ENCODE data around the gene KRTAP10-6. TPM values are rescaled to one million over a fixed set of nuclear protein-coding genes. Genes with fewer than 3 reads are reported as not detected.
A peak's percentile ranks its signal among the peaks of the same experiment; 100 is the strongest.
"Not testable (repeated sequence)": the region's sequence is repeated elsewhere in the genome, so short reads cannot be mapped to it uniquely, and the experiment has no call there.

The KRTAP10-6 gene
- total RNA-seq, 1 donor from 2014 or later = not detected

DNA sequence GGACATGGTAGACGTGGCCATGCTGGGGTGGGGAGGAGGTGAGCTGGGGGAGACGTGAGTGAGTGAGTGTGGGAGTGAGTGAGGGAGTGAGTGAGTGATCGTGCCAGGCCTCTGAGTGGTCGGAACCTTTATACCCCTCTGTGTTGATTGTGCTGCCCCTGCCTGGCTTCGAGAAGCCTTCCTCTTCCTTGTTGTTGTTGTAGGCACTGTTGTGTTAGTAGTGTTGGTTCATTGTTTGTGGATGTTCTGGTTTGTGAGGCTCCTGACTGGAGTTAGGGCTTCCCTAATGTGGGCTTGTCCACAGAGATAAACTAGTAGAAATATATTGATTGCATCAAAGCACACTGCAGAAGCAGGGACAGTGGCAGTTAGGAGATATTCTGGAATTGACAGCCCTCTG is 33.6 kb downstream of the KRTAP10-6 start, which contains the start of gene KRTAP10-3:
KRTAP10-3 (minus strand) TSS at position 101 of the 400 bp plus-strand sequence; CDS start at position 21, 80 bp downstream.
- peak; percentile 26 for DNase-seq
- ATAC-seq = no peak
- Histone ChIP-seq H3K27ac (no peak within 1 kb of the TSS), H3K4me3 (no peak within 1 kb of the TSS), H3K9me3 (no peaks in the 10 kb centered on the region), H3K36me3 (no peaks in the 10 kb centered on the region), H3K4me1 (no peaks in the 10 kb centered on the region), H3K27me3 (peaks cover 9% of the 10 kb centered on the region)
- intact Hi-C loops (cut with DNase I) = no loop called here
- TF ChIP-seq, protein P1, sequence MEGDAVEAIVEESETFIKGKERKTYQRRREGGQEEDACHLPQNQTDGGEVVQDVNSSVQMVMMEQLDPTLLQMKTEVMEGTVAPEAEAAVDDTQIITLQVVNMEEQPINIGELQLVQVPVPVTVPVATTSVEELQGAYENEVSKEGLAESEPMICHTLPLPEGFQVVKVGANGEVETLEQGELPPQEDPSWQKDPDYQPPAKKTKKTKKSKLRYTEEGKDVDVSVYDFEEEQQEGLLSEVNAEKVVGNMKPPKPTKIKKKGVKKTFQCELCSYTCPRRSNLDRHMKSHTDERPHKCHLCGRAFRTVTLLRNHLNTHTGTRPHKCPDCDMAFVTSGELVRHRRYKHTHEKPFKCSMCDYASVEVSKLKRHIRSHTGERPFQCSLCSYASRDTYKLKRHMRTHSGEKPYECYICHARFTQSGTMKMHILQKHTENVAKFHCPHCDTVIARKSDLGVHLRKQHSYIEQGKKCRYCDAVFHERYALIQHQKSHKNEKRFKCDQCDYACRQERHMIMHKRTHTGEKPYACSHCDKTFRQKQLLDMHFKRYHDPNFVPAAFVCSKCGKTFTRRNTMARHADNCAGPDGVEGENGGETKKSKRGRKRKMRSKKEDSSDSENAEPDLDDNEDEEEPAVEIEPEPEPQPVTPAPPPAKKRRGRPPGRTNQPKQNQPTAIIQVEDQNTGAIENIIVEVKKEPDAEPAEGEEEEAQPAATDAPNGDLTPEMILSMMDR (IDR thresholded peaks at IDR 0.05) = no peak

- H3K4me3 ChIP-seq; intact Hi-C loops (cut with DNase I); H3K27me3 ChIP-seq; DNase-seq; H3K27ac ChIP-seq; H3K9me3 ChIP-seq; H3K4me1 ChIP-seq; ATAC-seq; H3K36me3 ChIP-seq: not testable (repeated sequence)
These were observed 34.0 kb downstream of the KRTAP10-6 start for GRCh38 chr21:44558329-44558675.

- intact Hi-C loops (cut with DNase I) = no loop called here
- H3K9me3 ChIP-seq = no peaks in the 10 kb centered on the region
- DNase-seq = peak; percentile 52
- no peak overlapping the region for H3K4me3 ChIP-seq
- H3K4me1 ChIP-seq = no peaks in the 10 kb centered on the region
- ATAC-seq = no peak
- H3K27me3 ChIP-seq = peaks cover 9% of the 10 kb centered on the region
- TF ChIP-seq, protein P1 (IDR thresholded peaks at IDR 0.05) = no peak
- no peak overlapping the region for H3K27ac ChIP-seq
- H3K36me3 ChIP-seq = no peaks in the 10 kb centered on the region
These were observed 34.6 kb downstream of the KRTAP10-6 start for GRCh38 chr21:44557491-44558328.

GRCh38 chr21:44556879-44557278 is 35.4 kb downstream of the KRTAP10-6 start:
- Histone ChIP-seq H3K4me3 (no peak overlapping the region), H3K27me3 (peaks cover 9% of the 10 kb centered on the region), H3K4me1 (no peaks in the 10 kb centered on the region), H3K27ac (no peak overlapping the region), H3K9me3 (no peaks in the 10 kb centered on the region), H3K36me3 (no peaks in the 10 kb centered on the region)
- intact Hi-C loops (cut with DNase I) = no loop called here
- DNase-seq (no peak), ATAC-seq (no peak)
- TF ChIP-seq, protein P1 (IDR thresholded peaks at IDR 0.05) = no peak

DNA sequence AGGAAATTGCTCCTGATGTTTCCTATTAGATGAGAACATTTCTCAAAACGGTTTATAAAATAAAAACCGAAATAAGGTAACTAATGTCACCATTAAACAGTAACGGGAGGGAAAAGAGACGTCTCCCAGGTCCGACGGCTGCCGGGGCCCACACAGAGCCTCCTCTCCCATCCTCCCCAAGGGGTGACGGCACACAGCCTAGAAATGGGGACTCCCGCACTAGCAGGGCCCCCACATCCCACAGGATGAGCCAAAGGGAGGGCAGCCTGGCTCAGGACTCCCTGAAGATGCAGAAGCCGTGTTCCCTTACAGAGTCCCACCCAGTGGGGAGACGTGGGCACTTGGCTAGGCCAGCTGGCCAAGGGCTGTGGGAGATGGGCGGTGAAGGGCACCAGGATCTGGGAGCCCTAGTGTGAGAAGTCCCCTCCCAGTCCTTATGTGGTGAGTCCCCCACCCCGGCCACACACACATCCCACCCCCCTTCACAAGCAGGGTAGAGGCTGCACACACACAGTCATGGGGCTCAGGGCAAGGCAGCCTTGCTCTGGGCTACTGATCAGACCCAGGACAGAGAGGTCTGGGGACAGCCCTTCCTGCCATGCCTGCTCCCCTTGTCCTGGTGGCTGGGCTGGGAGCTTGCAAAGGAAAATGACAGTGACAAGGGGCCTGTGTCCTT is 37.0 kb downstream of the KRTAP10-6 start:
- Histone ChIP-seq H3K36me3 (no peaks in the 10 kb centered on the region), H3K4me3 (no peak overlapping the region), H3K4me1 (no peaks in the 10 kb centered on the region), H3K9me3 (no peaks in the 10 kb centered on the region), H3K27ac (no peak overlapping the region), H3K27me3 (peaks cover 9% of the 10 kb centered on the region)
- ATAC-seq (peak; percentile 16), DNase-seq (peak; percentile 50)
- intact Hi-C loops (cut with DNase I) = no loop called here
- TF ChIP-seq, protein P1 (IDR thresholded peaks at IDR 0.05) = no peak

DNA sequence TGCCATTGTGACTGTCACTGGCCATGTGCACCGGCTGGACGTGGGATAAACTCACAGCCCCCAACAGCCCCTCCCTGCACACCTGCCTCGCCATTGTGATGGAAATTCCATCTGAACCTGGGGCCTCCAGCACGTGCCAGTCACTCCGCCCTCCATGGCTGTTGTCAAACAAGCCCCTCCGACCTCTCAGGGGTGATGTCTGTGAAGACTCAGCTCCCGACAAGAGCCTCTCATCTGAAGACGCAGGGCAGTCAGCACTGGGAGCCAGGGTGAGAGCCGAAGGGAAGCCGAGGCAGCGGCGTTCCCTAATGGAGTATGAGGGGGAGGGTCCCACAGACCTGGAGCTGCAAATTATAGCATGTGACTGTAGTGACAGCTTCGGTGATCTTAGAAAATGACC is 39.6 kb downstream of the KRTAP10-6 start:
- TF ChIP-seq, protein P1 (IDR thresholded peaks at IDR 0.05) = no peak
- Histone ChIP-seq H3K36me3 (no peaks in the 10 kb centered on the region), H3K27ac (no peak overlapping the region), H3K4me3 (no peak overlapping the region), H3K9me3 (no peaks in the 10 kb centered on the region), H3K27me3 (peaks cover 18% of the 10 kb centered on the region), H3K4me1 (no peaks in the 10 kb centered on the region)
- no peak for ATAC-seq
- intact Hi-C loops (cut with DNase I) = no loop called here
- DNase-seq = peak; percentile 36
